Retinal pigment epithelial cell (primary cell): ENCODE results near the gene PER3.

ENCODE experiments used
- DNase-seq: peaks from one replicate; pipeline ENCODE4 v3.0.0-alpha.2; 2010; ENCODE audit warnings: low read depth
- H3K4me3 ChIP-seq: 2 replicates; pipeline ENCODE4 v1.5.1; 2011; ENCODE audit warnings: mild to moderate bottlenecking, low read length, control low read depth, moderate library complexity
- CTCF ChIP-seq: conservative IDR thresholded peaks from 2 replicates; pipeline ENCODE4 v1.5.1; 2011; ENCODE audit warnings: low read depth, low read length, control low read depth, inconsistent platforms

Gene PER3

GRCh38 chr1:7777591-7777990 is 6.5 kb upstream of the PER3 start:
- no peak overlapping the region for H3K4me3 ChIP-seq
- TF ChIP-seq CTCF, result no peak
- DNase-seq, result no peak

- H3K4me3 ChIP-seq, result no peak overlapping the region
- DNase-seq, result no peak
- TF ChIP-seq CTCF, result no peak
Measured at GRCh38 chr1:7778133-7778628, 5.9 kb upstream of the PER3 start.

- TF ChIP-seq CTCF, result no peak
- DNase-seq, result no peak
- no peak overlapping the region for H3K4me3 ChIP-seq
Measured at GRCh38 chr1:7780976-7781375, 3.1 kb upstream of the PER3 start.

GRCh38 chr1:7781501-7781900 is 2.6 kb upstream of the PER3 start:
- no peak for DNase-seq
- TF ChIP-seq CTCF, result no peak
- H3K4me3 ChIP-seq, result no peak overlapping the region

GRCh38 chr1:7781923-7782495 is 2.1 kb upstream of the PER3 start:
- no peak for TF ChIP-seq CTCF
- H3K4me3 ChIP-seq, result no peak overlapping the region
- no peak for DNase-seq

GRCh38 chr1:7783178-7783711 is 846 bp upstream of the PER3 start:
- peak overlapping the region; percentile 56 for H3K4me3 ChIP-seq
- DNase-seq, result peak; percentile 20
- no peak for TF ChIP-seq CTCF

- TF ChIP-seq CTCF, result no peak
- H3K4me3 ChIP-seq, result peak overlapping the region; percentile 54
Measured at GRCh38 chr1:7784492-7785071, 491 bp downstream of the PER3 start.

More at GRCh38 chr1:7784492-7785071, 491 bp downstream of the PER3 start:
- DNase-seq, result no peak
